ENCODE data around the gene CDH11.

GRCh38 chr16:65061263-65061662 is 60.6 kb downstream of the CDH11 start:
- TF ChIP-seq CTCF (IDR thresholded peaks at IDR 0.05) (no peak), POLR2A (IDR thresholded peaks at IDR 0.05) (no peak)

Data from breast epithelium (tissue), 3 donors.